Measurements from ENCODE around the gene SMIM9. TPM values are rescaled to one million over a fixed set of nuclear protein-coding genes. Genes with fewer than 3 reads are reported as not detected.

The SMIM9 gene
- total RNA-seq, 6 experiments from 2014 or later, result not detected

- peak; percentile 10 for DNase-seq
- Mint-ChIP-seq H3K4me3 (peak overlapping the region; percentile 89), H3K36me3 (ENCODE audit: low read depth) (no peaks in the 10 kb centered on the region), H3K27me3 (ENCODE audit: insufficient read depth) (peaks cover 6% of the 10 kb centered on the region), H3K9me3 (no peaks in the 10 kb centered on the region), H3K27ac (peak overlapping the region; percentile 42), H3K4me1 (ENCODE audit: low read depth) (peaks cover 32% of the 10 kb centered on the region)
- TF ChIP-seq CTCF (IDR thresholded peaks at IDR 0.05), result no peak
Observed at GRCh38 chrX:154804261-154804956, 30.1 kb downstream of the SMIM9 start.

- H3K27ac Mint-ChIP-seq, result no peak overlapping the region
- H3K27me3 Mint-ChIP-seq (ENCODE audit: insufficient read depth), result no peaks in the 10 kb centered on the region; the same call in 1 of the 2 replicates
- no peak overlapping the region for H3K4me3 Mint-ChIP-seq
- H3K9me3 Mint-ChIP-seq, result no peaks in the 10 kb centered on the region
- no peaks in the 10 kb centered on the region for H3K36me3 Mint-ChIP-seq (ENCODE audit: low read depth)
- H3K4me1 Mint-ChIP-seq (ENCODE audit: low read depth), result peaks cover 46% of the 10 kb centered on the region
- TF ChIP-seq CTCF (IDR thresholded peaks at IDR 0.05), result no peak
- no peak for DNase-seq
Observed at GRCh38 chrX:154802947-154803346, 31.5 kb downstream of the SMIM9 start.

GRCh38 chrX:154800478-154801210 lies 33.8 kb downstream of the SMIM9 start:
- Mint-ChIP-seq H3K27me3 (ENCODE audit: insufficient read depth) (peaks cover 2% of the 10 kb centered on the region; the same call in 1 of the 2 replicates), H3K27ac (peak overlapping the region; percentile 94; the same call in 1 of the 2 replicates), H3K4me3 (no peak overlapping the region), H3K9me3 (no peaks in the 10 kb centered on the region), H3K36me3 (ENCODE audit: low read depth) (no peaks in the 10 kb centered on the region), H3K4me1 (ENCODE audit: low read depth) (peaks cover 57% of the 10 kb centered on the region)
- no peak for TF ChIP-seq CTCF (IDR thresholded peaks at IDR 0.05)
- DNase-seq, result no peak

- H3K4me3 Mint-ChIP-seq, result peak overlapping the region; percentile 13
- no peaks in the 10 kb centered on the region for H3K36me3 Mint-ChIP-seq (ENCODE audit: low read depth)
- TF ChIP-seq CTCF (IDR thresholded peaks at IDR 0.05), result no peak
- peaks cover 2% of the 10 kb centered on the region; the same call in 1 of the 2 replicates for H3K27me3 Mint-ChIP-seq (ENCODE audit: insufficient read depth)
- DNase-seq, result no peak
- H3K4me1 Mint-ChIP-seq (ENCODE audit: low read depth), result peaks cover 55% of the 10 kb centered on the region
- no peaks in the 10 kb centered on the region for H3K9me3 Mint-ChIP-seq
- H3K27ac Mint-ChIP-seq, result peak overlapping the region; percentile 94
Observed at GRCh38 chrX:154799556-154800348, 34.7 kb downstream of the SMIM9 start.

DNA sequence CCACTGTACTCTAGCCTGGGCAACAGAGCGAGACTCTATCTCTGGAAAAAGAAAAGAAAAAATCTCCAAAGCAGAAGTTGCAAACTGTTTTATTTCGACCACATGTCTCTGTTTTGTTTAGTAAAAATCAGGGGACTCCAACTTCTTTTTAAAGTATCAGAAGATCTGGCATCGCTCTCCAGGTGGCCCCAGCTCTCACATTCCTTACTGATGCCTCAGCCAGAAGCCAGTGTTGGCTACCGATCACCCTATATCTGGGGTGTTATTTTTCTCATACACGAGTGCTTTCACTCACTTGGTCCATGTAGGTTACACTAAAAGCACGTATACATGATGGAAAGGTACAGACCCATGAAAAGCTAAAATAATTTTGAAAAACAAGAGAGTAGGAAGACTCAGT lies 37.5 kb downstream of the SMIM9 start:
- H3K4me1 Mint-ChIP-seq (ENCODE audit: low read depth), result peaks cover 46% of the 10 kb centered on the region
- no peak for DNase-seq
- no peak overlapping the region for H3K27ac Mint-ChIP-seq
- no peak overlapping the region for H3K4me3 Mint-ChIP-seq
- H3K36me3 Mint-ChIP-seq (ENCODE audit: low read depth), result no peaks in the 10 kb centered on the region
- peaks cover 2% of the 10 kb centered on the region; the same call in 1 of the 2 replicates for H3K27me3 Mint-ChIP-seq (ENCODE audit: insufficient read depth)
- no peaks in the 10 kb centered on the region for H3K9me3 Mint-ChIP-seq
- no peak for TF ChIP-seq CTCF (IDR thresholded peaks at IDR 0.05)

Measured in HFFc6 (cell line).